Natural killer cell (primary cell): ENCODE measurements around the gene ATP9A. TPM values are rescaled to one million over a fixed set of nuclear protein-coding genes. Genes with fewer than 3 reads are reported as not detected.

Source experiments
- ATAC-seq, 3 donors: fragments of 150-1000 bp in 2 of 3; fragments of 200-7000 bp in 1 of 3; cut with Tn5 transposase; 1 replicate in 1 of 3; 2 replicates in 2 of 3; pipeline ENCODE4 v1.10.0; 2021; ENCODE audit warnings: mild to moderate bottlenecking in 2 of 3, moderate library complexity in 2 of 3
- DNase-seq, 2 donors: peaks; one replicate each; pipeline versions ENCODE4 v3.0.0 to v3.0.0-alpha.2; 2013 to 2021; ENCODE audit warnings: mixed read lengths in 1 of 2
- H3K27ac ChIP-seq: one replicate; pipeline ENCODE4 v1.5.1; 2013; ENCODE audit warnings: mild to moderate bottlenecking, low read length
- H3K27me3 ChIP-seq: one replicate; pipeline ENCODE4 v1.6.1; 2013; ENCODE audit warnings: low read length; ENCODE audit not compliant: control insufficient read depth, insufficient read depth
- H3K36me3 ChIP-seq: one replicate; pipeline ENCODE4 v1.6.1; 2013; ENCODE audit warnings: low read length; ENCODE audit not compliant: control insufficient read depth, insufficient read depth
- H3K4me1 ChIP-seq: one replicate; pipeline ENCODE4 v1.6.1; 2013; ENCODE audit warnings: low read length; ENCODE audit not compliant: control insufficient read depth, insufficient read depth
- H3K4me3 ChIP-seq: one replicate; pipeline ENCODE4 v1.5.1; 2013; ENCODE audit warnings: low read length
- H3K9me3 ChIP-seq: one replicate; pipeline ENCODE4 v1.6.1; 2013; ENCODE audit warnings: low read length; ENCODE audit not compliant: control insufficient read depth, insufficient read depth
- H3K27ac Mint-ChIP-seq, 2 donors: one replicate each; pipeline ENCODE4 v1.8.0; 2022; ENCODE audit warnings: mild to moderate bottlenecking in 2 of 2, mixed read lengths in 2 of 2, moderate library complexity in 1 of 2
- H3K27me3 Mint-ChIP-seq, 2 donors: one replicate each; pipeline ENCODE4 v1.8.0; 2022; ENCODE audit warnings: low read depth in 2 of 2, mixed read lengths in 2 of 2
- H3K36me3 Mint-ChIP-seq: one replicate; pipeline ENCODE4 v1.8.0; 2022; ENCODE audit warnings: mixed read lengths
- H3K4me1 Mint-ChIP-seq, 2 donors: one replicate each; pipeline ENCODE4 v1.8.0; 2022; ENCODE audit warnings: mixed read lengths in 2 of 2
- H3K4me3 Mint-ChIP-seq: one replicate; pipeline ENCODE4 v1.8.0; 2022; ENCODE audit warnings: mild to moderate bottlenecking, moderate library complexity, mixed read lengths
- H3K9me3 Mint-ChIP-seq, 2 donors: one replicate each; pipeline ENCODE4 v1.8.0; 2022; ENCODE audit warnings: mixed read lengths in 2 of 2
- WGBS: methylation state at CpG from one replicate; pipeline ENCODE4 v1.1.7; 2013; ENCODE audit warnings: missing lambda C conversion rate; ENCODE audit not compliant: insufficient coverage; 5-methylcytosine and 5-hydroxymethylcytosine counted together
- intact Hi-C: fragments of 100-400 bp; cut with micrococcal nuclease; formaldehyde crosslinking; loops from one replicate; pipeline ENCODE4 v1.14.2; 2022
- total RNA-seq, 4 donors: library from RNA; stranded (reverse); fragments of 120-200 nt in 1 of 4; gene quantifications; one replicate each; pipeline versions ENCODE4 v1.2.3 to v1.2.4, GENCODE V29; 2013 to 2022
- TF ChIP-seq, protein P1 (sequence below): fragments of 200-600 bp; IDR thresholded peaks from one replicate; pipeline ENCODE4 v1.8.0; 2022; ENCODE audit warnings: antibody characterized with exemption

The ATP9A gene
- total RNA-seq, 3 donors from 2014 or later (not counting 1 experiment from before 2014, with no cell fraction given), result 1.4 to 46.8 (median 1.9) TPM

- DNase-seq, result no peak
- peaks cover 5% of the 10 kb centered on the region for H3K4me1 ChIP-seq
- no peaks in the 10 kb centered on the region for H3K36me3 ChIP-seq
- peaks cover 15% of the 10 kb centered on the region for H3K36me3 Mint-ChIP-seq
- no peak overlapping the region for H3K27ac Mint-ChIP-seq
- TF ChIP-seq, protein P1, sequence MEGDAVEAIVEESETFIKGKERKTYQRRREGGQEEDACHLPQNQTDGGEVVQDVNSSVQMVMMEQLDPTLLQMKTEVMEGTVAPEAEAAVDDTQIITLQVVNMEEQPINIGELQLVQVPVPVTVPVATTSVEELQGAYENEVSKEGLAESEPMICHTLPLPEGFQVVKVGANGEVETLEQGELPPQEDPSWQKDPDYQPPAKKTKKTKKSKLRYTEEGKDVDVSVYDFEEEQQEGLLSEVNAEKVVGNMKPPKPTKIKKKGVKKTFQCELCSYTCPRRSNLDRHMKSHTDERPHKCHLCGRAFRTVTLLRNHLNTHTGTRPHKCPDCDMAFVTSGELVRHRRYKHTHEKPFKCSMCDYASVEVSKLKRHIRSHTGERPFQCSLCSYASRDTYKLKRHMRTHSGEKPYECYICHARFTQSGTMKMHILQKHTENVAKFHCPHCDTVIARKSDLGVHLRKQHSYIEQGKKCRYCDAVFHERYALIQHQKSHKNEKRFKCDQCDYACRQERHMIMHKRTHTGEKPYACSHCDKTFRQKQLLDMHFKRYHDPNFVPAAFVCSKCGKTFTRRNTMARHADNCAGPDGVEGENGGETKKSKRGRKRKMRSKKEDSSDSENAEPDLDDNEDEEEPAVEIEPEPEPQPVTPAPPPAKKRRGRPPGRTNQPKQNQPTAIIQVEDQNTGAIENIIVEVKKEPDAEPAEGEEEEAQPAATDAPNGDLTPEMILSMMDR, result no peak
- intact Hi-C loops, result no loop called here
- no peaks in the 10 kb centered on the region for H3K9me3 ChIP-seq
- no peak for ATAC-seq
- peaks cover 0 to 3% of the 10 kb centered on the region in 2 donors for H3K4me1 Mint-ChIP-seq
- no peak overlapping the region for H3K27ac ChIP-seq
- no peaks in the 10 kb centered on the region for H3K9me3 Mint-ChIP-seq
- H3K27me3 ChIP-seq, result no peaks in the 10 kb centered on the region
- H3K27me3 Mint-ChIP-seq, result peaks cover 0 to 2% of the 10 kb centered on the region in 2 donors
- WGBS, result 91% methylated on average over 4 of the region's 4 CpGs
- H3K4me3 ChIP-seq, result no peak overlapping the region
- no peak overlapping the region for H3K4me3 Mint-ChIP-seq
These were observed 114.1 kb downstream of the ATP9A start for GRCh38 chr20:51654060-51654459.

DNA sequence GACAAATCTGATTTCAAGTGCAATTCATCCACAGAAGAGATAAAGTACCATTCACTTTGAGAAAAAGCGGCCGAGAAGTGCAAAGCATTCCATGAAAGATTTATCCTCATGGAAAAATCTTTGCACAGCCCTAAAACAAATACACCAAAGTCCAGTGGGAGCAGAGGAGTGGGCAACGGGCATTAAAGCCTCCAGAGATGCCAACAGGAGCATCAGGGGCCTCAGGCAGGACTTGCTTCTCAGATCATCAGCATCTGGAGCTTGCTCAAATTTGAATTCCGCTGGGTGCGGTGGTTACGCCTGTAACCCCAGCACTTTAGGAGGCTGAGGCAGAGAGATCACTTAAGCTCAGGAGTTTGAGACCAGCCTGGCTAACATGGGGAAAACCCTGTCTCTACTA lies 115.0 kb downstream of the ATP9A start:
- H3K27ac ChIP-seq, result no peak overlapping the region
- ATAC-seq (no peak), DNase-seq (no peak)
- intact Hi-C loops, result no loop called here
- Mint-ChIP-seq H3K36me3 (peaks cover 15% of the 10 kb centered on the region), H3K4me1 (no peaks in the 10 kb centered on the region), H3K4me3 (no peak overlapping the region), H3K9me3 (no peaks in the 10 kb centered on the region), H3K27me3 (no peaks in the 10 kb centered on the region), H3K27ac (no peak overlapping the region)
- no peaks in the 10 kb centered on the region for H3K27me3 ChIP-seq
- no peak overlapping the region for H3K4me3 ChIP-seq
- peaks cover 5% of the 10 kb centered on the region for H3K4me1 ChIP-seq
- 92% methylated on average over 6 of the region's 6 CpGs for WGBS
- TF ChIP-seq, protein P1, result no peak
- H3K36me3 ChIP-seq, result no peaks in the 10 kb centered on the region
- no peaks in the 10 kb centered on the region for H3K9me3 ChIP-seq

DNA sequence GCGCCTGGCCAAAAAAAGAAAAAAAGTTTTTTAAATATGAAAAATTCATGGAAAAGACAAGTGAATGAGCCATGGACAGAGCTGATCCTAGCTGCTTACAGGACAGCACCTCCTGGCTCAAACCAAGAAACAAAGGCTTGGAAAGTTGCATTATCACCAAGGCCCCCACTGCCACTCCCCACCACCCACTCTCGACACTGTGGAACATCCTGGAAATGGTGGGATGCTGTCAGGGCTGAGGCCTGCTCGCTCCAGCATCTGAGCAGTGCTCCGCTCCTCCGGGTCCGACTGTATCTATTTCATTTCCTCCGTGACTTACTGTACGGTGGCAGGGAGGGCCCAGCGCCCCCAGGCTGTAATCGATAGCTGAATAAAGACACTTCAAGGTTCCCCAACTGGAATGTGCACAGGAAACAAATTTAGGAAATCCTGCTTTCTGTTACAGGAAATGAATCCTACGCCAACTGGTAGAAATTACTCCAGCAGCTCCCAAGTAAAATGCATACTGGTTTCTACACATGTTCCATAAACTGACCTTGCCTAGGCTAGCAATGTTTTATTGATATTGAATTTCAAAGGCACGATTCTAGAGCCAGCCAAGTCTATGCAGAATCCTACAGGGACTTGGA lies 116.2 kb downstream of the ATP9A start:
- H3K9me3 Mint-ChIP-seq, result no peaks in the 10 kb centered on the region
- no peak overlapping the region for H3K4me3 Mint-ChIP-seq
- DNase-seq, result no peak
- Histone ChIP-seq H3K4me1 (peaks cover 5% of the 10 kb centered on the region), H3K4me3 (no peak overlapping the region), H3K9me3 (no peaks in the 10 kb centered on the region), H3K27me3 (no peaks in the 10 kb centered on the region), H3K27ac (no peak overlapping the region), H3K36me3 (no peaks in the 10 kb centered on the region)
- no peaks in the 10 kb centered on the region for H3K27me3 Mint-ChIP-seq
- ATAC-seq, result no peak
- H3K27ac Mint-ChIP-seq, result no peak overlapping the region
- peaks cover 15% of the 10 kb centered on the region for H3K36me3 Mint-ChIP-seq
- WGBS, result 88% methylated on average over 12 of the region's 12 CpGs
- intact Hi-C loops, result no loop called here
- TF ChIP-seq, protein P1, result no peak
- H3K4me1 Mint-ChIP-seq, result no peaks in the 10 kb centered on the region

GRCh38 chr20:51650685-51651134 lies 117.5 kb downstream of the ATP9A start:
- TF ChIP-seq, protein P1, result no peak
- Histone ChIP-seq H3K36me3 (no peaks in the 10 kb centered on the region), H3K4me1 (peaks cover 5% of the 10 kb centered on the region), H3K9me3 (no peaks in the 10 kb centered on the region), H3K27me3 (no peaks in the 10 kb centered on the region), H3K27ac (no peak overlapping the region), H3K4me3 (no peak overlapping the region)
- intact Hi-C loops, result no loop called here
- H3K36me3 Mint-ChIP-seq, result peaks cover 10% of the 10 kb centered on the region
- 10% methylated on average over 5 of the region's 5 CpGs for WGBS
- DNase-seq (no peak), ATAC-seq (peak; percentile 86 to 94 (median 90))
- H3K27me3 Mint-ChIP-seq, result no peaks in the 10 kb centered on the region
- H3K27ac Mint-ChIP-seq, result peak overlapping the region in 1 of 2 donors; percentile 27
- no peaks in the 10 kb centered on the region for H3K4me1 Mint-ChIP-seq
- H3K9me3 Mint-ChIP-seq, result no peaks in the 10 kb centered on the region
- no peak overlapping the region for H3K4me3 Mint-ChIP-seq
